Measurements from ENCODE around the gene NRARP. TPM values are rescaled to one million over a fixed set of nuclear protein-coding genes. Genes with fewer than 3 reads are reported as not detected.

The NRARP gene
- total and polyA plus RNA-seq, 2 of the 13 experiments (the other 11 are each of a cell fraction or from before 2014, with no cell fraction given): 0.22 to 0.46 TPM

GRCh38 chr9:137255448-137256114 lies 46.5 kb downstream of the NRARP start (continued):
- TF ChIP-seq ARID5B (CRISPR knock-in tag; IDR thresholded peaks at IDR 0.05) (peak; percentile 15; the same call in 1 of the 2 replicates), KDM5A (IDR thresholded peaks at IDR 0.05; ENCODE audit: borderline replicate concordance, low read length) (peak; percentile 95), KAT7 (CRISPR knock-in tag; IDR thresholded peaks at IDR 0.05; ENCODE audit: borderline replicate concordance) (0 out of 2 replicates have a peak, but pooled peaks have one; percentile 17), MTA1 (CRISPR knock-in tag; IDR thresholded peaks at IDR 0.05; ENCODE audit: borderline replicate concordance) (0 out of 2 replicates have a peak, but pooled peaks have one; percentile 17), ELF1 (CRISPR knock-in tag; IDR thresholded peaks at IDR 0.05) (peak; percentile 24; the same call in 1 of the 2 replicates), NFAT5 (CRISPR knock-in tag; IDR thresholded peaks at IDR 0.05) (0 out of 2 replicates have a peak, but pooled peaks have one; percentile 38), SPEN (CRISPR knock-in tag; IDR thresholded peaks at IDR 0.05; ENCODE audit: low read depth) (no peak; the same call in 1 of the 2 replicates), RBM39 (IDR thresholded peaks at IDR 0.05; ENCODE audit: low read depth, low read length, poor library complexity, severe bottlenecking) (peak; percentile 28), ATF4 (CRISPR knock-in tag; IDR thresholded peaks at IDR 0.05) (0 out of 4 replicates have a peak, but pooled peaks of 1 of the 2 experiments have one; percentile 1), ZNF20 (CRISPR knock-in tag; IDR thresholded peaks at IDR 0.05) (no peak), ZNF550 (CRISPR knock-in tag; IDR thresholded peaks at IDR 0.05; ENCODE audit: borderline replicate concordance) (peak; percentile 50; the same call in 1 of the 2 replicates), NRL (CRISPR knock-in tag; IDR thresholded peaks at IDR 0.05; ENCODE audit: borderline replicate concordance) (0 out of 2 replicates have a peak, but pooled peaks have one; percentile 27), NFATC3 (CRISPR knock-in tag; IDR thresholded peaks at IDR 0.05) (no peak), ZNF33A (CRISPR knock-in tag; IDR thresholded peaks at IDR 0.05; ENCODE audit: borderline replicate concordance) (no peak), ZNF605 (CRISPR knock-in tag; IDR thresholded peaks at IDR 0.05) (0 out of 2 replicates have a peak, but pooled peaks have one; percentile 8), ZNF598 (CRISPR knock-in tag; IDR thresholded peaks at IDR 0.05; ENCODE audit: borderline replicate concordance) (0 out of 2 replicates have a peak, but pooled peaks have one; percentile 2), BATF2 (CRISPR knock-in tag; IDR thresholded peaks at IDR 0.05) (0 out of 2 replicates have a peak, but pooled peaks have one; percentile 4)
